HFF-Myc (cell line): ENCODE measurements around the gene TMBIM1.

ENCODE experiments used
- DNase-seq: peaks from one replicate; pipeline ENCODE4 v3.0.0-alpha.2; 2011; ENCODE audit warnings: low read depth; ENCODE audit errors: extremely low read depth
- H3K4me3 ChIP-seq: replicated peaks from 2 replicates; pipeline ENCODE4 v1.5.1; 2011; ENCODE audit warnings: low read depth, mild to moderate bottlenecking, control low read depth, low read length
- CTCF ChIP-seq: IDR thresholded peaks from 2 replicates; pipeline ENCODE4 v1.5.1; 2012; ENCODE audit warnings: mild to moderate bottlenecking, low read depth, low read length, control low read depth; ENCODE audit errors: missing control alignments

Gene TMBIM1

GRCh38 chr2:218282173-218282991 is 9.9 kb downstream of the TMBIM1 start:
- no peak overlapping the region for H3K4me3 ChIP-seq
- DNase-seq: no peak
- TF ChIP-seq CTCF: no peak

GRCh38 chr2:218281449-218281848 is 10.9 kb downstream of the TMBIM1 start:
- TF ChIP-seq CTCF: no peak
- no peak for DNase-seq
- no peak overlapping the region for H3K4me3 ChIP-seq

GRCh38 chr2:218280260-218280870 is 11.9 kb downstream of the TMBIM1 start:
- no peak for DNase-seq
- TF ChIP-seq CTCF: no peak
- H3K4me3 ChIP-seq: no peak overlapping the region

GRCh38 chr2:218278531-218279360 is 13.6 kb downstream of the TMBIM1 start:
- DNase-seq: no peak
- H3K4me3 ChIP-seq: no peak overlapping the region
- TF ChIP-seq CTCF: no peak

GRCh38 chr2:218277921-218278320 is 14.4 kb downstream of the TMBIM1 start:
- H3K4me3 ChIP-seq: no peak overlapping the region
- DNase-seq: no peak
- no peak for TF ChIP-seq CTCF

GRCh38 chr2:218276986-218277755 is 15.1 kb downstream of the TMBIM1 start:
- no peak overlapping the region for H3K4me3 ChIP-seq
- TF ChIP-seq CTCF: peak; percentile 24
- no peak for DNase-seq
